ENCODE results near the gene GRPEL1. TPM values are rescaled to one million over a fixed set of nuclear protein-coding genes. Genes with fewer than 3 reads are reported as not detected.

The GRPEL1 gene
- total and polyA plus RNA-seq, 2 of the 13 experiments (the other 11 are each of a cell fraction or from before 2014, with no cell fraction given) = 32.3 to 141 TPM

DNA sequence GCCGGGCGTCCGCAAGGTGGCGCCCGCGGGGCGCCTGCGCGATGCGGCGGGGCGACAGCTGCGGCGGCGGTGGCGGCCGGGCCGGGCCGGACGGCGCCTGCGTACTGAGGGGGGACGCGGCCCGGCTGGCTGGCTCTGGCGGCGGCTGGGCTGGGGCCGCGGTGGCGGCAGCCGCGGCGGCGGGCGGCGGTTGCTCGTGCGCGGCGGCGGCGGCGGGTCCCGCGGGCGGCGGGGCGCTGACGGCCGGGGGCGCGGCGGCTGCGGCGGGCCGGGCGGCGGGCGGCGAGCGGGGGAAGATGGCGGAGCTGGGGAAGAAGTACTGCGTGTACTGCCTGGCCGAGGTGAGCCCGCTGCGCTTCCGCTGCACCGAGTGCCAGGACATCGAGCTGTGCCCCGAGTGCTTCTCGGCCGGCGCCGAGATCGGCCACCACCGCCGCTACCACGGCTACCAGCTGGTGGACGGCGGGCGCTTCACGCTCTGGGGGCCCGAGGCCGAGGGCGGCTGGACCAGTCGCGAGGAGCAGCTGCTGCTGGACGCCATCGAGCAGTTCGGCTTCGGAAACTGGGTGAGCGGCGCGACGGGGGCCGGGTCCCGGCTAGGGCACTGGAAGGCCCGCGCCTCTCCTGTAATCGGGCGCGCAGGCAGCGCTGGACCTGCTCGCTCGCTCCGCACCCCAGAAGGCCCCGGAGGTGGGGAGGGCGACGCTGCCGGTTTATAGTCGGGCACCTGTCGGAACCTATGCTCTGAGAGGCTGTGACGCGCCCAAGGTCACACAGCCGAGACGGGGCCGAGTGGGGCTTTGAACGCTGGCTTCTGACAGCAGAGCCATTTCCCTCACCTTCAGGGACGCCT is 24.4 kb downstream of the GRPEL1 start, which contains the start of gene TADA2B (continued):
- TF ChIP-seq CEBPB (IDR thresholded peaks at IDR 0.05; ENCODE audit: borderline replicate concordance, low read depth, low read length) (no peak), GZF1 (CRISPR knock-in tag; IDR thresholded peaks at IDR 0.05) (no peak), EZH2 (conservative IDR thresholded peaks at IDR 0.05; ENCODE audit: low read depth, low read length) (no peak), HMGA1 (CRISPR knock-in tag; conservative IDR thresholded peaks at IDR 0.05) (no peak), SOX6 (IDR thresholded peaks at IDR 0.05) (no peak), SOX6 (CRISPR knock-in tag; IDR thresholded peaks at IDR 0.05) (peak; percentile 14; the same call in 1 of the 2 replicates), ZNF839 (CRISPR knock-in tag; IDR thresholded peaks at IDR 0.05; ENCODE audit: borderline replicate concordance) (no peak), RFX1 (IDR thresholded peaks at IDR 0.05) (no peak), BCL6 (CRISPR knock-in tag; IDR thresholded peaks at IDR 0.05) (no peak), U2AF2 (IDR thresholded peaks at IDR 0.05; ENCODE audit: low read depth, low read length) (no peak), YEATS4 (CRISPR knock-in tag; IDR thresholded peaks at IDR 0.05; ENCODE audit: borderline replicate concordance) (peak; percentile 55; the same call in 1 of the 2 replicates), TOE1 (CRISPR knock-in tag; IDR thresholded peaks at IDR 0.05) (no peak), SNAPC5 (CRISPR knock-in tag; IDR thresholded peaks at IDR 0.05; ENCODE audit: borderline replicate concordance) (no peak), PHB2 (IDR thresholded peaks at IDR 0.05; ENCODE audit: partially characterized antibody) (no peak), PITX1 (CRISPR knock-in tag; IDR thresholded peaks at IDR 0.05) (0 out of 2 replicates have a peak, but pooled peaks have one; percentile 32), ATF7 (IDR thresholded peaks at IDR 0.05) (no peak), ATF7 (CRISPR knock-in tag; IDR thresholded peaks at IDR 0.05) (no peak), E2F5 (CRISPR knock-in tag; conservative IDR thresholded peaks at IDR 0.05) (no peak), SNAI1 (CRISPR knock-in tag; IDR thresholded peaks at IDR 0.05; ENCODE audit: borderline replicate concordance) (no peak), DR1 (CRISPR knock-in tag; IDR thresholded peaks at IDR 0.05) (no peak)
- TF ChIP-seq, protein P1, sequence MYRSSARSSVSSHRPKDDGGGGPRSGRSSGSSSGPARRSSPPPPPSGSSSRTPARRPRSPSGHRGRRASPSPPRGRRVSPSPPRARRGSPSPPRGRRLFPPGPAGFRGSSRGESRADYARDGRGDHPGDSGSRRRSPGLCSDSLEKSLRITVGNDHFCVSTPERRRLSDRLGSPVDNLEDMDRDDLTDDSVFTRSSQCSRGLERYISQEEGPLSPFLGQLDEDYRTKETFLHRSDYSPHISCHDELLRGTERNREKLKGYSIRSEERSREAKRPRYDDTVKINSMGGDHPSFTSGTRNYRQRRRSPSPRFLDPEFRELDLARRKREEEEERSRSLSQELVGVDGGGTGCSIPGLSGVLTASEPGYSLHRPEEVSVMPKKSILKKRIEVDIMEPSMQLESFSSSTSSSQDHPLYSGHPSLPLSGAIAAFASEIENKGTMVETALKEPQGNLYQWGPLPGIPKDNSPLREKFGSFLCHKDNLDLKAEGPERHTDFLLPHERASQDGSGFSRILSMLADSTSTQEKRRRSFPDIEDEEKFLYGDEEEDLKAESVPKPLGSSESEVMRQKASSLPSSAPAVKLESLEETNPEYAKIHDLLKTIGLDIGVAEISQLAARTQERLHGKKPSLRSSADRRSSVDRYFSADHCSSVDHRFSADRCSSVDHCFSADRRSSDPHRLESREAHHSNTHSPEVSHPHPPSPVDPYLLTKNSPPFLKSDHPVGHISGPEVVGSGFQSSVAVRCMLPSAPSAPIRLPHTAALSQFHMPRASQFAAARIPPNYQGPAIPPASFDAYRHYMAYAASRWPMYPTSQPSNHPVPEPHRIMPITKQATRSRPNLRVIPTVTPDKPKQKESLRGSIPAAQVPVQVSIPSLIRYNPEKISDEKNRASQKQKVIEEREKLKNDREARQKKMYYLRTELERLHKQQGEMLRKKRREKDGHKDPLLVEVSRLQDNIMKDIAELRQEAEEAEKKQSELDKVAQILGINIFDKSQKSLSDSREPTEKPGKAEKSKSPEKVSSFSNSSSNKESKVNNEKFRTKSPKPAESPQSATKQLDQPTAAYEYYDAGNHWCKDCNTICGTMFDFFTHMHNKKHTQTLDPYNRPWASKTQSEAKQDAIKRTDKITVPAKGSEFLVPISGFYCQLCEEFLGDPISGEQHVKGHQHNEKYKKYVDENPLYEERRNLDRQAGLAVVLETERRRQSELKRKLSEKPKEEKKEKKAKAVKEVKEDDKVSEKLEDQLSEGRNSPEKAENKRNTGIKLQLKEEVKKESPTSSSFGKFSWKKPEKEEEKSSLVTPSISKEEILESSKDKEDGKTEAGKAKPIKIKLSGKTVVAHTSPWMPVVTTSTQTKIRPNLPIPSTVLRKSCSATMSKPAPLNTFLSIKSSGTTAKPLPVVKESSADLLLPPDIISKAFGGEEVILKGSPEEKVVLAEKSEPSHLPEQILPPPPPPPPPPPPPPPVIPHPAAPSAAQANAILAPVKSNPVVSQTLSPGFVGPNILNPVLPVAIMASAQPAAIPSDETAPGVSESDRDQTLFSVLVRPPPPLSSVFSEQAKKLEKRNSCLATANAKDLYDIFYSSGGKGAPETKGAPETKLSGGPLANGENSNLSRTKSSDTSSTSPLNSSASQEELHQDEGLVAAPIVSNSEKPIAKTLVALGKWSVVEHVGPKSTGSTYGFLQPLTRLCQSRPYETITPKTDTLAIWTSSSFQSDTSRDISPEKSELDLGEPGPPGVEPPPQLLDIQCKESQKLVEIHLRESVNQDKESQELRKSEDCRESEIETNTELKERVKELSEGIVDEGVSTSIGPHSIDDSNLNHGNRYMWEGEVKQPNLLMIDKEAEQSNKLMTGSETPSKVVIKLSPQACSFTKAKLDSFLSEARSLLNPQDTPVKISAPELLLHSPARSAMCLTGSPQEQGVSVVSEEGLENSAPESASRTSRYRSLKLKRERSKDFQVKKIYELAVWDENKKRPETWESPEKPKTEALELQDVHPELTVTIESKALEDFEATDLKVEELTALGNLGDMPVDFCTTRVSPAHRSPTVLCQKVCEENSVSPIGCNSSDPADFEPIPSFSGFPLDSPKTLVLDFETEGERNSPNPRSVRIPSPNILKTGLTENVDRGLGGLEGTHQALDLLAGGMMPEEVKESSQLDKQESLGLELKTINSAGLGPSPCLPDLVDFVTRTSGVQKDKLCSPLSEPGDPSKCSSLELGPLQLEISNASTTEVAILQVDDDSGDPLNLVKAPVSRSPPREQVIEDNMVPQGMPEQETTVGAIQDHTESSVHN (CRISPR knock-in tag; IDR thresholded peaks at IDR 0.05) = no peak

Data from HepG2 (cell line).